Measurements from ENCODE around the gene RASGEF1C. TPM values are rescaled to one million over a fixed set of nuclear protein-coding genes. Genes with fewer than 3 reads are reported as not detected.
A peak's percentile ranks its signal among the peaks of the same experiment; 100 is the strongest.

The RASGEF1C gene
- total RNA-seq, 4 donors from 2014 or later = 0.71 to 2.5 TPM; not detected in 2

GRCh38 chr5:180072556-180072955, 136.5 kb downstream of the RASGEF1C start:
- TF ChIP-seq POLR2A (IDR thresholded peaks at IDR 0.05) = no peak
- no peak for TF ChIP-seq CTCF (IDR thresholded peaks at IDR 0.05)
- intact Hi-C loops (cut with DNase I; ENCODE audit: low total_unique reads) = no loop called here
- 81 to 91% methylated on average over 20 to 25 of the region's 25 CpGs for WGBS, 2 donors
- DNase-seq (ENCODE audit: low spot score in 2 of 2) = peak in 1 of 2 donors; percentile 88
- H3K4me3 ChIP-seq (ENCODE audit: low read depth, poor library complexity, severe bottlenecking) = no peak overlapping the region

GRCh38 chr5:180072256-180072548, 136.8 kb downstream of the RASGEF1C start:
- intact Hi-C loops (cut with DNase I; ENCODE audit: low total_unique reads) = no loop called here
- TF ChIP-seq CTCF (IDR thresholded peaks at IDR 0.05) (no peak), POLR2A (IDR thresholded peaks at IDR 0.05) (no peak)
- WGBS, 2 donors = 6 to 11% methylated on average over 14 of the region's 14 CpGs
- H3K4me3 ChIP-seq (ENCODE audit: low read depth, poor library complexity, severe bottlenecking) = no peak overlapping the region
- DNase-seq (ENCODE audit: low spot score in 2 of 2) = no peak

DNA sequence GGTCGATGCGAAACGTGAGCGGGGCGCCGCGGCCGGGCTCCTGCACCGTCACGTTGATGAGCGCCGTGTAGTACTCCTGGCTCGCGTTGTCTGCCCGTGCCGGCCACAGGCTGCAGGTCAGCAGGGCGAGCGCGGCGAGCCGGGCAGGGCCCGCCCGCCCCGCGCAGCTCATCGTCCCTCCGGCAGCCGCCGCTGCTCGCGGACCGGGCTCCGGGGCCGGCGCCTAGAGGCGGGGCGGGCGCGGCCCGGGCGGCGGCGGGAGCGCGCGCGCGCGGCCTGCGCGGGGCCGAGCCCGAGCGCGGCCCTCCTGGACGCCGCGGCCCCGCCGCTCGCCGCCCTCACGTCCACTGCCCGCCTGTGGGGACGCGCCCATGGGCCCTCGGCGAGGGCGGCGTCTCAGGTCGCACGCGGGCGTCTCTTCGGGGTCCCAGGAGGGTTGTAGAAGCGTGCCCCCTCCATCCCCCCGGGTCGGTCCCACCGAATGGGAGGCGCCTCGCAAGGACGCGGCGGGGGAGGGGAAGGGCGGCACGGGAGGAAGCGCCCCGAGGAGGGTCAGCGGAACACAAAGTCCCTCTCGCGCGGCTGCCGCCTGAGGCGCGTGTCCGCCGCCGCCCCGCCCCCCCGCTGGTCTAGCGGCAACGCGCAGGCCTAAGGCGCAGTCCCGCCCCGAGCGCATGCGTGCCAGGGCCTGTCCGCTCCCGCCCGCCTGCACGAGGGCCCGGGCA, 137.3 kb downstream of the RASGEF1C start, which contains the start of gene RNF130:
Gene RNF130 (minus strand): TSS at position 229 of the 725 bp plus-strand sequence. CDS start 57 bp downstream, at position 172.
- TF ChIP-seq CTCF (IDR thresholded peaks at IDR 0.05) (no peak), POLR2A (IDR thresholded peaks at IDR 0.05) (no peak)
- peak within 1 kb of the TSS; percentile 62 for H3K4me3 ChIP-seq (ENCODE audit: low read depth, poor library complexity, severe bottlenecking)
- intact Hi-C loops (cut with DNase I; ENCODE audit: low total_unique reads) = no loop called here
- WGBS, 2 donors = 0% methylated on average over 16 to 48 of the region's 113 CpGs
- peak; percentile 87 to 98 for DNase-seq (ENCODE audit: low spot score in 2 of 2)

- TF ChIP-seq POLR2A (IDR thresholded peaks at IDR 0.05) (no peak), CTCF (IDR thresholded peaks at IDR 0.05) (no peak)
- H3K4me3 ChIP-seq (ENCODE audit: low read depth, poor library complexity, severe bottlenecking) = peak overlapping the region; percentile 62
- intact Hi-C loops (cut with DNase I; ENCODE audit: low total_unique reads) = no loop called here
- DNase-seq (ENCODE audit: low spot score in 2 of 2) = peak in 1 of 2 donors; percentile 91
- WGBS, 2 donors = 3 to 4% methylated on average over 28 to 38 of the region's 48 CpGs
Observed at GRCh38 chr5:180070756-180071530, 138.1 kb downstream of the RASGEF1C start.

DNA sequence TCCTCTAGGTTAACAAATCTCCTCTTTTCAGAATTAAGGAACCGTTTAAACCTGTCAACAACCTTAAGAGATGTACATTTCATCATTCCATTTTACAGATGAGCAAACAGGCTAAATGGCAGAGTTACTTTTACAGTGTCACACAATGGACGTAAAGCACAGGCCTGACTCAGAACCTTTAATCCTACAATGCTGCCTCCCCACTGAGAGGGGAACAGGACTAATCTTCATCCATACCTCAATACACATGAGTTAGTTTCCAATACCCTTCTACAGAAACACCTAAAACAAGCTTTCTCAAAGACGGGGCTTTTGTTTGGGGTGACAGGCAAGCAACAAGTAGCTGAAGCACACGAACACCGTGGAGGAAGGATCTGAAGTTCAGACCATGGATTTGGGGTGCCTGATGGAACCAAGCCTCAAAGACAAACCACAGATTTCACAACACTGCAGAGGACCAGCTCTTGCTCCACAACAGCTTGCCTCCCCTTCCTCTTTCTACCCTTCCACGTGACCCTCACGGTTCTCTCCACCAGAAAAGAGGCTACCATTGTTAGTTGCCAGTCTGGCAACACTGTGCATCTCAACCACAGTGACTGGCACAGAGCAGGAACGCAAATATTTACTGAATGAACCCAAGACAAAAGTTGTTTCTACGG, 139.3 kb downstream of the RASGEF1C start:
- peak in 1 of 2 donors; percentile 45 for DNase-seq (ENCODE audit: low spot score in 2 of 2)
- no peak overlapping the region for H3K4me3 ChIP-seq (ENCODE audit: low read depth, poor library complexity, severe bottlenecking)
- TF ChIP-seq POLR2A (IDR thresholded peaks at IDR 0.05) = no peak
- no peak for TF ChIP-seq CTCF (IDR thresholded peaks at IDR 0.05)
- WGBS, 2 donors = 59 to 67% methylated on average over 9 of the region's 9 CpGs
- intact Hi-C loops (cut with DNase I; ENCODE audit: low total_unique reads) = no loop called here

Measured in lower leg skin (tissue), 4 donors.